T47D (cell line): ENCODE data around the gene PADI6.
"Not testable (repeated sequence)": the region's sequence is repeated elsewhere in the genome, so short reads cannot be mapped to it uniquely, and the experiment has no call there.

Source experiments
- DNase-seq, 2 experiments: peaks; one replicate each; pipeline versions ENCODE4 v3.0.0 to v3.0.0-alpha.2; 2011 to 2012; ENCODE audit warnings: low read depth in 1 of 2, low spot score in 1 of 2
- JUND ChIP-seq: IDR thresholded peaks from 2 replicates; pipeline ENCODE4 v1.6.1; 2012; ENCODE audit warnings: low read depth
- in situ Hi-C: cut with HindIII; loops from 2 replicates; pipeline ENCODE4 v1.10.0; 2016; ENCODE audit warnings: low sequenced_read_pairs, low pct_unique_long_range_greater_than_20kb

PADI6 gene

DNA sequence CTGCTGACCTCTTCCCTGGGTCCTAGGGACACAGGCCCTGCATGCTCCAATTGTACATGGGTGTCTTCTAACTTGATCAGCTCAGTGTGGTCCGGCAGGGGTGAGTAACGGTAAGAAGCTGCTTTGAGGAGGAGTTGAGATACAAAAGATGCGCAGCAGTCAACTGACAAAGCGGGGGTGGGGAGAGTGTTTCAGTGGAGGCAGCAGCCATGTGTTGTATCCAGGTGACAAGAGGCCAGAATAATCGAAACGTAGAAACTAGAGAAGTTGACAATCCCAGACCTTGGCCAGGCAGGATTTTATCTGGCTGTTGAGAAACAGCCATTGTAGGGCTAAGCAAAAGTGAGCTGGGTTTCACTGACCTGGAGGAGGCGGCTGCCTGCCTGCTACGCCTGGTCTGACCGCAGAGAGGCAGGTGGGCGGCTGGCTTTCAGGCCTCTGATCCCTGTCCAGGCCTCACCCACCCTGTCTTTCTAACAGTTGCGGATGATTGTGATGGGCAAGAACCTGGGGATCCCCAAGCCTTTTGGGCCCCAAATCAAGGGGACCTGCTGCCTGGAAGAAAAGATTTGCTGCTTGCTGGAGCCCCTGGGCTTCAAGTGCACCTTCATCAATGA lies 28.8 kb downstream of the PADI6 start:
- DNase-seq: no peak
- TF ChIP-seq JUND: no peak
- in situ Hi-C loops: no loop called here

DNA sequence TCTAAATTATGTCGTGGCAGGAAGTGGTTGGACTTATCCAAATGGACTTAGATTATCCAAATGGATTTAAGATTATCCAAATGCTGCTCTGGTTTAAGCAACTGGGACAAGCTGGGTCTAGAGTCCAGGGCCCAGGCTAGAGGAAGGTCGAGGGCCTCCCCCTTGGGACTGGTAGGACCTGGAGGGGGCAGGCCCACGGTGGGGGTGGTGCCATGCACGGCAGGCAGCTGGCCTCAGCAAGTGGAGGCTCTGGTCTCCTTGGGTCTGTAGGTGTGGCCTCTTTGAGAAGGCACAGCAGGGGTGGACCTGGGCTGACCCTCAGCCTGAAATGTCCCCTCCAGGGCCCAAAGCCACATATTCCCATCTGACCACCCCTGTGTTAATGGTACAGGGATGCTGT lies 29.8 kb downstream of the PADI6 start:
- no peak for TF ChIP-seq JUND
- DNase-seq: no peak
- in situ Hi-C loops: no loop called here

DNA sequence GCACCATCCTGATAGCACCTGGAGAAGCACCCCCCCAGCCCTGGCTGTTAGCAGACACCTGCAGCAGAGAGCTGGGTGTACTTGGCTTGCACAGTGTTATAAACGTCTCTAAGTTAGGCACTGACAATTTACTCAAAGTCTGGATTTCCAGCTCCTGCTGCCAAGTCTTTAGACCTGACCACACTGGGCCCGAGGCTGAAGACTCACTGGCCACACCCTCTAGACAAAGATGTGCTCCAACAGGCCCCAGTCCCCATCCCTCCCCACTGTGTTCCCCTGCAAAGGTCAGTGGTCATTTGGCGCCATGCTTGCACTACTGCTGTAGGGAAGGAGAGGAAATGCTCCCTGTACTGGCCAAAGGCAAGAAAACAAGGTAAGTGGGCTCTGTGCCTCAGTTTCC lies 31.1 kb downstream of the PADI6 start:
- in situ Hi-C loops: no loop called here
- peak; percentile 48 to 92 for DNase-seq
- no peak for TF ChIP-seq JUND

DNA sequence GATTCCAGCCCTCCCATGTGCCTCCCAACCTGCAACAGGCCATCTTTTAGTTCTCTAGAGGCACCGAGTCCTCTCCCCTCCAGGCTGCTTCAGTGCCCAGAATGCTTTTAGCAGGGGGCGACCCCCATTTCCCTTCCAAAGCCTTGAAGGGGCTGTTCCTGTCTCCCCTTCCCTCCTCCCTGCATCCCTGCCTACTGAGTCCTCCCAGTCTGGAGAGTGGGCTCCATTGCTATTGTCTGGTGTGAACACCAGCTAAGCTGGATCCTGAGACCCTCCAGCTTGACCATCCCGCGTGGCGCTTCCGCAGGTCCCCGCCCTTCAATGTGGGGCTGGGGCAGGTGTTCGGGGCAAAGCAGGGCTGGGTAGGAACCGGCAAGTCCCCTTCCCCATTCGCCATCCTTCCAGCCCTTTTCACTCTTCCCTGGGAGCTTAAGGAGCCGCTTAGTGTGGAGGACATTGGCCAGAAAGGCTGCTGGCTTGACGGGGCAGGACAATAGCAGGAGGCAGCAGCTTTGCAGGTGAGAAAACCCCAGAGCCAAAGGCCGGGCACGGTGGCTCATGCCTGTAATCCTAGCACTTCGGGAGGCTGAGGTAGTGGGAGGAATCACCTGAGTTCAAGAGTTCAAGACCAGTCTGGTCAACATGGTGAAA lies 32.2 kb downstream of the PADI6 start:
- in situ Hi-C loops: no loop called here
- no peak for DNase-seq
- TF ChIP-seq JUND: no peak

DNA sequence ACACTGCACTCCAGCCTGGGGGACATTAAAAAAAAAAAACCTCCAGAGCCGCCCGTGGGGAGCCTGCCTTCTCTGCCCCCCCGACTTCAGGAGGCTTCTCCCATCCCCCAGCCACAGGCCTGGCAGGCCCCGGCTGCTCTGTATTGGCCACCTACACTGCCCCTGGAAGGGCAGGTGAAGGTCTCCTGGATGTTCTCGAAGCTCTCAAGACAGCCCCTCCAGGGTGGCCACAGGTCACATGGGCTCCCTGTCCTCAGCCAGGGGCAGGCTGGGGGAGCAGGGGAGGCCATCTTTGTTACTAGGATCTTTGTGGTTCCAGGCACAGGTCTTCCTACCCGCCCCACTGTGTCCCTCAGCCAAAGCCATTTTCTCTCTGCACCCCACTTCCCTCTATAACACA lies 32.8 kb downstream of the PADI6 start:
- TF ChIP-seq JUND: no peak
- no peak for DNase-seq
- in situ Hi-C loops: no loop called here

DNA sequence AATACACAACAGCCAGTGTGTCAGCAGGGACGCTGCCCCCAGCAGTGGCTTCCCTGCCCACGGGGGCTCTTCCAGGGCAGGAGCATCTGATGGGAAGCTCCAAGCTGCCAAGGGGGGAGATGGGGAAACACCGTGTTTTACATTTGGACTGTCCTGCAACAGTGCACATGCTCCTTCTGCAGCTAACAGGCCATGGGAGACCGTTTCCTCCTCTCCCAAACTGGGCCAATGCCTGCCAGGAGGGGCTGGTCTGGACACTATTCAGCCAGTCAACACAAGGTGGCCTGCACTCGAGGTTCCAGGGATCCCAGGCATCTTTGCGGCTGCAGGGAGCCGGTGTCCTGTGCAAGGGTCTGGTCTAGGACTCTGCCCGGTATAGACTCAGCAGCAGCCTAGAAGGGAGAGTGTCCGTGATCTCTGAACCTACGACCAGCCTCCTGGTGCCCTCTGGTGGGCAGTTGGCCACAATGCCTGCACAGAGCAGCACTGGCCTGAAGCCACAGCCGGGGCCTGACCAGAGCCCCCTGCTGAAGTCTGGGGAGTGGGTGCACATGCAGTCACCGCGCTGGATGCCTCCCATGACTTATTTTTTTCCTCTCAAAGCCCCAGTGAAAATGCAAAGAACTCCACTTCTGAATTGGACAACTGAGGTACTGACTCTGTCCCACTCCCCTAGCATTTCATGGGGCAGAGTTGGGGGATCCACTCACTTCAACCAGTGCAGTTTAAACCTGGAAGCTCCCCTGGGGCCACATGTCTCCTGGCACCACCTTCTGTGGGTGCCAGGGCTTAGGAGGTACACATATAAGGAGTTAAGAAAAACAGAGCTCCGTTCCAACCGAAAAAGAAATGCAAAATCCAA lies 34.1 kb downstream of the PADI6 start:
- DNase-seq: peak; percentile 68 to 80
- no peak for TF ChIP-seq JUND
- in situ Hi-C loops: no loop called here

DNA sequence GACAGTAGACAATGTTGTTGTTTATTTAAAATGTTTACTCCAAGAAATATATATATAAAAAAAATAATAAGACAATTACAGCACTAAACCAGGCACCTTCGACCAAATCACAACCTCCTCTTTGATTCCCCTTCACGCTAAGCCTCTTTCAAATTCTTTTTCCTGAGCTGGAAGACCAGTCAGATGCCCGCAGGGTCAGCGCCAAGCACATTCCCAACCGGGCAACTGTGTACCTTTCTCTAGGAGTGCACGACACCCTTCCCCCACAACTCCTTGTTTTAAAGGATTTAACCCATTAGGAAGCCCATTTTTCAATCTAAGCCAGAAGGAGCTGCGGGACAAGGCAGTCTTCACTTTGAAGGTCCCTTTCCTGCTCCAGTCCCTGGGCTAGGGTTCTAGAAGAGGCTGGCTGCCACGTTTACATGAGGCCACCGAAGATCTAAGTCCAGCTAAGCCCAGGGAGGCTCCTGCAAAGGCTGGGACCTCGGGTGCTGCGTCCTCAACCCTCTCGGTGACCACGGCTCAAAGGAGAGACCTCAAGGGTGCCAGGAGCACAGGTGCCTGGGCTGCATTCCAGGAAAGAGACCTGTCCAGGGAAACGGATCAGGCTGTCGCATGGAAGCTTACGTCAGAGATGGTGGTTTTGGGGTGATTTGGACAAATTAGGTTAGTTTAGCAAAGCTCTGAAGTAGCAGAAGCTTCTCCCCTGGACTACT lies 34.9 kb downstream of the PADI6 start:
- in situ Hi-C loops: not testable (repeated sequence)
- DNase-seq: peak in 1 of 2 experiments; percentile 82

DNA sequence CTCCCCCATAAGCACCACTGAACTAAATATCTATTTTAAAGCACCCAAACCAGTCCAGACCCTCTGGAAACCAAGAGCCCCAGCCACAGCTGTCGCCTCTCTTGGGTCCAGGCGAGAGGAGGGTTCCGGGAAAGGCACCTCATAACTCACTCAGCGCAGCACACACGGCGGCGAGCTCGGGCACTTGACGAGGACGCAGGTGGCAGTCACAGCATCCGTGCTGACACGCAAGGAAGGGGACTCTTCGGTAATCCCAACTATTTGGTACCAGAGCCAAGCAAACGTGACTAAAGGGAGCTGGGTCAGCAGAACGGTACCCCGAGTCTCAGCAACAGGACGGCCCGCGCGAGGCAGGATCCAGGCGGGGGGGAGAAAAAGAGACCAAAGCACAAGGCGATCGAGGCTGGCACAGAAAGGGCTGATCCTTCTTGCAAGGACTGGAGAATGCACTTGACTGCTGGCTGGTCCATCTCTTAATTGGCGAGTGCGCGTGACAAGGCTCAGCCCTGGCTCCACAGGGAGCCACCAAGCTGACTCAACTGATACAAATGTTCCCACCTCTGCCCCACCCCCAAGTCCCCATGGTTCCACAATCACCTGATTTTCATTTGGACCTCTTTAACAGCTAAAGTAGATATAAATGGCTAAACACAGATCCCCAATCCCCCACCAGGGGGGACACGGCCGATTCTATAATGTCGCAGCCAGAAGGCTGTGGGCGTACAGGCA lies 36.0 kb downstream of the PADI6 start:
- in situ Hi-C loops, DNase-seq: not testable (repeated sequence)

DNA sequence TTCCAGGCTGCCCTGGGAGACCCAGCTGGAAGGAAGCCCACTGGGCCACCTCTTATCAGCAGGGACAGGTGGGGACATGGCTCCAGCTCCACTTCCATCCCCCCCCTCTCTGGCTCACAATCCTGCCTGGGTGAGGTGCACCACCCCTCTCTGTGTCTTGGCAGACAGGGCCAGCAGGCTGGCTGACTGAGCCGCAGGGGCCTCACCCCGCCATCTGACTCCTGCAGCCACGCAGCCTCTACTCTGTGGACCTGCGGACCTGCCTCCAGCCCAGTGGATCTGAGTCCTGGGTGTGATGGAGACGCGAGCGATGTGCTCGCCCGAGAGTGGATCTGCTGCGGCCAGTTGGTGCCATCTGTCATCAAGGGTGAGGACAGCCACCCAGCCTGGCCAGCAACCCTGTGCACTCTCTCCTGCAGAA lies 37.4 kb downstream of the PADI6 start:
- in situ Hi-C loops: no loop called here
- TF ChIP-seq JUND: no peak
- DNase-seq: no peak

DNA sequence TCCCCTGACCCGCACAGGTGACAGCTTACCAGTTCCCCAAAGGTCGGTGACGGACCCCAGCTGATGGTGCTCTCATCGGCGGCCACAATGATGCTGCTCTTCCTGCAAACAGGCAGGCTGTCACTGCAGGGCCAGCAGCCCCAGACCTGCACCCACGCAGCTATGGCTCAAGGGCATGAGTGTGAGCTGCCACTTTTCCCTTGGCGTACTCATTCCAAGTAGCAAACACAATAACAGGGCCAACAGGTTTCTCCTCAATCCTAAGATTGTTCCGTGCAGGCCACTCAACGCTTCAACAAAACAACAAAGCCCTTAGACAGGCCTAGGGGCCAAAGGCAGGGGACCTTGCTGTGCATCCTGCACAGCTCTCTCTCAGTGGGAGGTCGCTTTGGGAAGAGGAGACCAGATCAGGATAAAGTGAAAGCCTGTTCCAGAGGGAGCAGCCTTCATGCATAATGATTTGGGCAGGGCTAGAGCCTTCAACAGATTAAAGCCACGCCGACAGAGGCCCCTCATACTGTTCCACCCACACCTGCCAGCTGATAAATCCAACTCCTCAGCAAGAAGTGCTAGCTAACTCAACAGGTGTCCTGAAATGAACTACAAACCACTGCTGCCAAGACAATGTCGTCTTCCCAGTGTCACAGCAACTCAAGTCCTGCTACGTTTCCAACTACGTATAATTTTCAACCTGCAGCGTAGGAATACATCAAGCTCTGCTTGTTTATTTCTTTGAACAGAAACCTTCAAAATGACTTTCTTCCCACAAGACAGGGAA lies 40.3 kb downstream of the PADI6 start:
- DNase-seq: peak; percentile 66 to 97
- peak; percentile 65 for TF ChIP-seq JUND
- in situ Hi-C loops: no loop called here

DNA sequence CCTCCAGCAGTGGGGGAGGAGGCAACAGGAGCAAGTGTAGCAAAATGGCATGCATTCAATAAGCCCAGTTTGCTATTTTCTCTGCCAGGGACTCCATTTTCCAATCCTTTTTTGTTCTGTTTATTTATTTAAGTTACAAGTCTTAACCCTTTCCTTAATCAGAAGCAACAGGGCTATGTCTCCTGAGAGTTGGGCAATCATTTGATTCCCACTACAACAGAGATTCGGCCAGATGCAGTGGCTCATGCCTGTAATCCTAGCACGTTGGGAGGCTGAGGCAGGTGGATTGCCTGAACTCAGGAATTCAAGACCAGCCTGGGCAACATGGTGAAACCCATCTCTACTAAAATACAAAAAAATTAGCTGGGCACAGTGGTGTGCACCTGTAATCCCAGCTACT lies 42.0 kb downstream of the PADI6 start:
- DNase-seq: no peak
- in situ Hi-C loops: no loop called here
- no peak for TF ChIP-seq JUND
